ENCODE measurements around the gene GLT6D1.
"Not testable (repeated sequence)": the region's sequence is repeated elsewhere in the genome, so short reads cannot be mapped to it uniquely, and the experiment has no call there.

GLT6D1 gene, protein sequence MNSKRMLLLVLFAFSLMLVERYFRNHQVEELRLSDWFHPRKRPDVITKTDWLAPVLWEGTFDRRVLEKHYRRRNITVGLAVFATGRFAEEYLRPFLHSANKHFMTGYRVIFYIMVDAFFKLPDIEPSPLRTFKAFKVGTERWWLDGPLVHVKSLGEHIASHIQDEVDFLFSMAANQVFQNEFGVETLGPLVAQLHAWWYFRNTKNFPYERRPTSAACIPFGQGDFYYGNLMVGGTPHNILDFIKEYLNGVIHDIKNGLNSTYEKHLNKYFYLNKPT

DNA sequence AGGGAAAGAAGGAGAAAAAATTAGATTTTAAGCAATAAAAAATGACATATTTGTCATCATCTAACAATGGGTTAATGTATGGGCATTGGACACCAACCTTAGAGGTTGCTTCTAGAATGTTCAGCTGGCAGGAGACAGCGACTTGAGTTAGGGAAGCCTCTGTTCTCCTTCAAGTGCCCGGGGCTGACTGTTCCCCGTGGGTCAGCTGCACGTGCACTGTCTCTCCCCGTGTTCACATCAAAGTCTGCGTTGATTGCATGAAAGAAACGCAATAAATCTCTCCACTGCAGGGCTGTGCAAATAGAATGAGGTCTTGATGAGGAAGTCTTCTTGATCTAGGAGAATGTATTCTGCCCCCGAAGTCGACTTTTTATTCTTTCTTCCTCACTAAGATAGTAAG is at the start of gene GLT6D1:
GLT6D1 (minus strand) TSS at position 345 of the 400 bp plus-strand sequence. CDS start 353 bp downstream, outside the sequence.
- no peak for DNase-seq

DNA sequence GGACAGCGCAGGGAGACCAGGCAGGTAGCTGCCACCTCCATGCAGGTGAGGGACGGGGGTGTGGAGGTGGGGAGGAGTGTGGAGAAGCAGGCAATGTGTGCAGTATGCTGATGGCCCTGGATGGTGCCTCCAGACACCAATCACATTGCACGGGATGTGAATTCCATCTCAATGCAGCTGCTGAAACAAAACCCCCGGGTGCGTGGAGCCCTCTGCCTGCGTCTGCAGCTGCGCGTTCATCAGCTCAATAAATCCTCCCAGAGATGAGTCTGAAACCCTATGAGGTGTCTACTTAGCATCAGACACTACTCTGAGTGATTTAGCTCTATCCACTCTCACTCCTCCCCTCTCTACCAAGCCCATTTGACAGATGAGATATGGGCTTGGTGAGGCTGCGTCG is 49.7 kb upstream of the GLT6D1 start:
- DNase-seq, result no peak

DNA sequence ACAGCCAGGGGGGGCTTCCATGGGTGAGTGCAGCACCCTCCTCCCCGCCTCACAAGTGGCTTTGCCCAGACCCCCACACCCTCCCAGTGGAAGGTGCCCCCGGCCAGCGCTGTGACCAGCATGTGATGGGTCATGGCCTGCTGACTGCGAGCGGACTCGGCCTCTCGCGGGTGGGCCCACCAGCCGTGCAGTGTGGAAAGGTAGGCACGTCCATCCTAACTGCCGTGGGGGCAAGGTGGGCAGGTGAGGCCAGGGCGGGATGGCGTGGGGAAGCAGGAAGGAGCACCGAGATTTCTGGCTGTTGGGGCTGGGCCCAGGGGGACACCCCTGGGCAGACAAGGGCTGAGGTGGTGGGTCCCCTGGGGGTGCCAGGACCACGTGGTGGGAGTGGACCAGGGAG is 47.9 kb upstream of the GLT6D1 start:
- DNase-seq, result no peak

DNA sequence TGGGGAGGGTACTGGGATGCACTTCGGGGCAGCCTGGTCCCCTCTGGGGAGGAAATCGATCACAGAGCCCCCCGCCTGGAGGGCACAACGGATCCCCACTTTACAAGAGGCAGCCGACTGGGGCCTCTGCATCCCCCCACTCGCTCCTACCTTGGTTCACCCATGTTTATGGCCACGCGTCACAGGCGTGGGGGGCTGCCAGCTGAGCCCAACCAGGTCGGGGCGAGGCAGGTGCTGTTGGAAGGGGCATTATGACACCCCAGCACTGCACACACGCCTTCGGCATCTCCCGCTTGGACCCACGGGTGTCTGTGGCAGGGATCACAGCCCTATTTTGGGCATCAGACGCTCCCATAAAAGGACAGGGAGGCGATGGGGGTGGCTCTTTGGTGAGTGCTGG is 45.4 kb upstream of the GLT6D1 start:
- no peak for DNase-seq

DNA sequence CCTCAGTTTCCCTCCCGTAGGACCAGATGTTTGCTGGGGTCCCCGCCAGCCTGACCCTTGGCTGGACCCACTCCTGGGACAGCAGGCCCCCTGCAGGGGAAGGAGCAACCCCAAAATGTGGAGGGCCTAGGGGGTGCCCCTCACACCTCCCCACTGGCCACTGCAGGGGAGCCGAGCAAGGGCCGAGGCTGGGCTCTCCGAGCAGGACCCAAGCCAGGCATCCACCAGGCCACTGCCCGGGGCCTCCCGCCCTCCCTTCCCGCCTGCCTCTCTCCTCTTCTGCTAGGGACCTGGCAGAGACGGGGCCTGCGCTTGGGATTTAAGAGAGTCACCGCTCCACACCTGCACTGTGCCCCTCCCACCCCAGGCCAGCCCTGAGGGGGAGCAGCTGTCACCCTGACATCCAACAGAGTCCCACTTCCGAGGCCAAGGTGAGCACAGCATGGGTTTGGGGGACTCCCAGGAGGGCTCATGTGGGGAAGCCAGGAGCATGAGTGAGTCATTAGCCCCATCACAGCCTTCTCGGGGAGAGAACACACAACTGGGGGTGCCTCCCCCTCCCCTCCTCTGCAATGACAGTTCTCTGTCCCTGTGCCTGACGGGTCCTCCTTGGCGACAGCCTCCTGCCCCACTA is 44.2 kb upstream of the GLT6D1 start:
- DNase-seq, result no peak

DNA sequence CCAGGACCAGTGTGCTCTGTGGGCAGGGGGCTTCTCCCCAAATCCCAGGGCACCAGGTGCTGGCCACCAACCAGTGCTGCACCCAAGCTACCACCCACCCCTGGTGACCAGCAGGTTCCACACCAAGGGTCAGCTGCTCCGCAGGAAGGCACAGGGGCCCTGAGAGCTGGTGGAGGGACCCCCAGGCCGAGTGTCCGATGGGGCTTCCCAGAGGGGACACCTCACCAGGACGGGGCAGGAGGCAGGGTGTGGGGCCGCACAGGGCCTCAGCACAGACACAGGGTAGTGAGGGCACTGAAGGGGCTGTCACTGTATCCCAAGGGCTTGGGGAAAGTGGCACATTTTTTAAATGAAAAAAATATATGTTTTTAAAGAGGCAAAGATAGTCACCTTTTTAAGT is 41.8 kb upstream of the GLT6D1 start:
- no peak for DNase-seq

DNA sequence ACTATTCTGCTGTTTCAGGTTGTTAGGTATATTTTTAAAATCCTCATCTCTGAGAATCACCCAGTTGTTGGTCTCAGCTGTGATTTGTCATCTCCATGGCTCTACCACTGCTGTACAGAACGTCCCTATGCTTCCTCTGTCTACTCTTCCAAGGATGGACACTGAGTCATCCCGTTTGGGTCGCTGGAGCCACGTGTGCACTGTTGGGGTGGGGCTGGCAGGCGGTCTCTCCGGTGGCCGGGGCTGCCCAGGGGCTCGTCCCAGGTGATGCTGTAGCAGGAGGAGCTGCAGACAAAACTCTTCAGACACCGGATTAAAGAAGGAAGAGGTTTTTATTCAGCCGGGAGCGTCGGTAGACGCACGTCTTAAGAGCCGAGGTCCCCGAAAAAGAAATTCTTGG is 40.7 kb upstream of the GLT6D1 start:
- no peak for DNase-seq

DNA sequence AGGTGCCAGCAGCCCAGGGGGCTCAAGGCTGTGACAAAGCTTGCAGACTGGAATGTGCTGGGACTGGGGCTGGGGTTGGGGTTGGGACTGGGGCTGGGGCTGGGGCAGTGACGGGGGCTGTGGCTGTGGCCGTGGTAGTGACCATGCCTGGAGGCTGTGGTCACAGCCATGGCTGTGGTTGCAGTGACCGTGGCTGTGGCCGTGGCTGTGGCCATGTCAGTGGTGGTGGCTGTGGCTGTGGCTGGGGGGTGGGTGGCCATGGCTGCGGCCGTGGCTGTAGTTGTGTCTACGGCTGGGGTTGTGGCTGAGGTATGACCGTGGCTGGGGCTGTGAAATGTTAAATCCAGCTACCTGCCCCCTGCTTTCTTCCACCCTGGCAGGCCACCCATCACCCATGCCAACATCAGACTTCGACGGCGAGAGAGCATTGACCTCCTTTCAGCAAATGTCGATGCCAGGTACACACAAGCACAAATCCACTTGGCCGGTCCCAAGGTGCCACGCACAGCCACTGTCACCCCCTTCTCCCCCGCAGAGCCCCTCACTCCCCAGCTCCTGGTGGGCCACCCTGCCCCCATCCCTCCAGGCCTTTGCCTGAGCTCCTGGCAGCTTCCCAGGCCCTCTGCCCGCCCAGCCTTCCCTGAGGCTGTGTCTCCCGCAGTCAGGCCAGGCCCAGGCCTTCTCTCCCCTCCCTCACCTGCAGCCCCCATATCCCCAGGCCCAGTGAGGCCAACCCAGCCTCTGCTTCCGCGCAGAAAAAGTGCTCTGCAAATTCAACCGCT is 39.1 kb upstream of the GLT6D1 start:
- no peak for DNase-seq

DNA sequence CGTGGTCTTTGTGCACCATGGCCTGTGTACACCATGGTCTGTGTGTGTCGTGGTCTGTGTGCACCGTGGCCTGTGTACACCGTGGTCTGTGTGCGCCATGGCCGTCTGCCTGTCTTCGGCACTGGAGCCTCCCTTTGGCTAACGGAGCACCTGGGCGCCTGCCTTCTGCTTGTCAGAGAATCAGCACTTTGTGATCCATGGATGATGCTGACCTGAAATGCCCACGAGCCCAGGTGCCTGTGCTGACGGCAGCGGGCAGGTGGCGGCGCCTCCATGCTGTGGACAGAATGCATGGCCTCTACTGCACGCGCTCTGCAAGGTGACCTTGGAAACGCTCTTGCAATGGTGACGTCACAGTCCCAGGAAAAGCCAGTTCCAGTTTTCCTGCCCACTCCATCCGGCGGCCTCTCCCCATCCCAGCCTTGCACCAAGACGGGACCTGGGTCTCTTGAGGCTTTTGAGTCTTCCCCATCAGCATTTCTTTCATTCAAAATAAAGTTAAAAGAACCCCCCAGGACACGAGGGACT is 38.4 kb upstream of the GLT6D1 start:
- no peak for DNase-seq

DNA sequence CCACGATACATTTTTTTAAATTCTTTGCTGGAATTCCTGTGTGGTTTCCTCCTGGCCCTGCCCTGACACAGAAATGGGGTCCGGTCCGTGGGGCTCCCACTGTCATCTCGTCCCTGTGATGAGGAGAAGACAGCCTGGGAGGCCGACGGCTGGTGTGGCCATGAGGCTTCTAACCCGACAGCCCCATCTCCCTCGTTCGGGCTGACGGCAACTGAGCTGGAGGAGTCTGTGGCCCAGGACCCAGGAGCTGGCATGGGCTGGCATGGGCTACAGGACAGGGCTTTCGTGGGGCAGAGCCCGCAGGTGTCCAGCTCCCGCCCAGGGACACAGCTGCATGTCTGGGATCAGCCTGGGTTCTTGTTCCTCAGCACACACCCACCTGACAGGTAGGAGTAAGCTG is 37.6 kb upstream of the GLT6D1 start:
- no peak for DNase-seq

DNA sequence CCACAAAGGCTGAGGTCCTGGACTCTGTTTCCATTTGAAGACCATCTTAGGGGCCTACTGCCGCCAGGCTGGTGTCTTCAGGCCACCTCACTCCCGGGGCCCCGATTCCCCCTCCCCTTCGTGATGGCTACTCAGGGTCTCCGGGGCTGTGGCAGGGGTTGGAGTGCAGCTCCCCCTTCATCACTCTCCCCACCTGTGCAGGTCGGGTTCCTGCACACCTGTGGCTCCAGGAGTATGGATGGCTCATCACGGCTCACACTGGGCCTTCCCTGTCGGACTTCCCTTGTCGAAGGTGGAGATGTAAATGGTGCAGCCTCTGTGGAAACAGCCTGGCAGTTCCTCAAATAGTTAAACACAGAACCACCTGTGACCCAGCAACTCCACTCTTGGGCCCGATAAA is 35.6 kb upstream of the GLT6D1 start:
- no peak for DNase-seq

DNA sequence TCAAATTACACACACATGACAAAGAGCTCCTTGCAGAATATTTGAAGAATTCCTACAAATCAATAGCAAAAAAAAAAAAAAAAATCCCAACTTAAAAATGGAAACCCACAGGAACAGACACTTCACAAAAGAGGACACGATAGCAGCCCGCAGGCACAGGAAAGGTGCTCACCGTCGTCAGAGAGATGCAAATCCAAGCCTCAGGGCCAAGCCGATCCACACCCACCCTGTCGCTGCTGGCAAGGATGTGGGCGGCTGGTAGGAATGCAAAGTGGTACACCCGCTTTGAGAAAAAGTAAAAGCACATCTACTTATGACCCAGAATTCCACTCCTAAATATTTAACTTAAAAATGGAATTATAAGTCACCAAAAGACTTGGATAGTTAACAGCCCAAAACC is 34.6 kb upstream of the GLT6D1 start:
- no peak for DNase-seq

DNA sequence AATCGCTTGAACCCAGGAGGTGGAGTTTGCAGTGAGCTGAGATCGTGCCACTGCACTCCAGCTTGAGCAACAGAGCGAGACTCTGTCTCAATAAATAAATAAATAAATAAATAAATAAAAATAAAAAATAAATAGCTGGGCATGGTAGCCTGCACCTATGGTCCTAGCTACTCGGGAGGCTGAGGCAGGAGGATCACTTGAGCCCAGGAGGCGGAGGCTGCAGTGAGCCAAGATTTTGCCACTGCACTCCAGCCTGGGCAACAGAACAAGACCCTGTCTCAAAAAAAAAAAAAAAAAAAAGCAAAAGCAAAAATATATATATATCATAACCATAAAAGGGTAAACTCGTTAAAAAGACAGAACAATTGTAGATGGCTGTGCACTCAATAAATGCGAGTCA is 33.4 kb upstream of the GLT6D1 start:
- DNase-seq, result not testable (repeated sequence)

DNA sequence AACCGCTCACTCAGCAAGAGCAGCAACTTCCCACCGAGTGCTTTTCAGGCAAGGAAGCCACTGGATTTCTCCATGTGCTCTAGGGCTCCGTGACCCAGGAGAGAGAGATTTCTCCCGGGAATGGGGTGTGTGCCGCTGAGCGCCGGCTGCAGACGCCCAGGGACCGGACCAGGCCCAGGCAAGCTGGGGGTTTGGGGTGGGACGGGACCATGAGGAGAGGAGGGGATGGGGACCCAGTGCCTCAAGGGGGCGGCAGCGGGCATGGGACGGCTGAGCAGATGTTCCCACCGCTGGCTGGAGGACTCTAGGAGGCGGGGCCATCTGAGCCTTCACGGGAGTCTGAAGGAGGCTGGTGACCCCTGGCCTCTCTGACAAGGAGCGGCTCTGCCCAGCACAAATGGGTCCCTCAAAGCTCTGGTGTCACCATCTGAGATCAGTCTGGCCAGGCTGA is 32.3 kb upstream of the GLT6D1 start:
- no peak for DNase-seq

DNA sequence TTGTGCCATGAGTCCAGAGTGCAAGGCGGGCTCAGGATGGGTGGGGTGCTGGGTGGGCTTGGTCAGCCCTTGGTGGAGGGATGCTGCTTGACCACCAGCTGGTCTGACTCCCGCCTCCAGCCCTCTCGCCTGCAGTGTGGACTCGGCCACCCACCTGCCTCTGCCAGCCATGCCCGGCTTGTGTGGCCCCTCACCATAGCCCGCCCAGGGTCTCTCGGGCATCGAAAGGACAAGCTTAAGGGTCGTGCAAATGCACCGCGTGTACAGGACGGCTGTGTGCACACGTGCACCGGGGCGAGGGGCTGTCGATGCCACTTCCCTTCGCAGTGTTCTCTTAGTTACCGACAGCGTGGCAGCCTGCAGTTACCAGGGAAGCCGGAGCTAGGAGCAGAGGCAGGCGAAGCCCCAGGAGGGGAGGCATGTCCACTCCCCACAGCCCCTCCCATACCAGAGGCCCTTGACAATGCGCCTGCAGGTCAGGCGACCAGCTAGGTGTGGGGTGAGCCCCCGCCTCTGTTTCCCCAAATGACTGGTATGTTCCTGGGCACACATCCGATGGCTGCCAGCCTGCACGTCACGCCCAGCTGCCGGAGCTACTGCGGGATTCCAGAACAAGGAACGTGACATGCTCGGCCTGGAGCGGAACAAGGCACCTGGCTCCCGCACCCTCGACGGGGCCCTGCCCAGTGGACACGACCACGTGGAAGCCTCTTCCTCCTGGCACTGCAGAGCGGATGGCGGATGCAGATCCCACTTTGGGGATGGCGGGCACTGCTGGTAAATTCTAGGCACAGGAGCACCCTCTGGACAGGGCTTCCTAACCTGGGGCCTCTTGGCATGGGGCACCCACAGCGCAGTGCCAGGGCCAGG is 31.6 kb upstream of the GLT6D1 start:
- DNase-seq, result no peak

DNA sequence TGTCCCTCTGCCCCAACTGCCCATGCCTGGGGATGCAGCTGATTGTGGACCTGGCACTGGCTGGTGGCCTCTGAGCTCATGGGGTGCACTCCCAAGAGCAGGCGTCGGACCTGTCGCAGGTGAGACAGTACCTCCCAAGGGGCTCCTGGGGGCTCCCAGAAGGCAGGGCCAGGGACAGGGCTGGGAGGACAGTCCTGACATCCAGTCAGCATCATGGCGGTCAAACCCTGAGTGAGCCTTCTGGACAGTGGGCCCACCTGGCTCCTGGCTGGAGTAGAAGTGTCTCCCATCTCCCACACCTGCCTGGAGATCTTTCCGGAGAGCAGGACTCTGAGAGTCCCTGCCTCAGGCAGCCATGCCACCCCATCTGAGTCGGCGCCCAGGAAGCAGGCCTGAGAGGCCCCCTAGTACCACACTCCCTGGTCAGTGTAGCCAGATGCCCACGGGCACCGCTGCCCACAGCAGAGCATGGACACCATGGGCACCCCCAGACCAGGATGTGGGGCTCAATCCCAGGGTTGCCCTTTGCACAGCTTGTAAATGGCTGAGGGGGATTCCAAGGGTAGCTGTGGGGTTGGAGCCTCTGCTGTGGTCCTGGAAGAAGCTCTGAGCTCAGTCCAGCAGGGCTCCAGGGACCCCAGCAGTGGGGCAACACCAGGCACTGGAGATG is 30.4 kb upstream of the GLT6D1 start:
- DNase-seq, result no peak

DNA sequence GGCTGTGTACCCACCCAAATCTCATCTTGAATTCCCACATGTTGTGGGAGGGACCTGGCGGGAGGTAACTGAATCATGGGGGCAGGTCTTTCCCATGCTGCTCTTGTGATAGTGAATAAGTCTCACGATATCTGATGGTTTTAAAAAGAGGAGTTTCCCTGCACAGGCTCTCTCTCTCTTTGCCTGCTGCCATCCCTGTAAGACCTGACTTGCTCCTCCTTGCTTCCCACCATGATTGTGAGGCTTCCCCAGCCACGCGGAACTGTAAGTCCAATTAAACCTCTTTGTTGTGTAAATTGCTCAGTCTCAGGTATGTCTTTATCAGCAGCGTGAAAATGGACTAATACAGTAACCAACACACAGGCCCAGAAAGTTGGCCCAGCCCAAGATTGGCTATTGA is 29.7 kb upstream of the GLT6D1 start:
- DNase-seq, result not testable (repeated sequence)

DNA sequence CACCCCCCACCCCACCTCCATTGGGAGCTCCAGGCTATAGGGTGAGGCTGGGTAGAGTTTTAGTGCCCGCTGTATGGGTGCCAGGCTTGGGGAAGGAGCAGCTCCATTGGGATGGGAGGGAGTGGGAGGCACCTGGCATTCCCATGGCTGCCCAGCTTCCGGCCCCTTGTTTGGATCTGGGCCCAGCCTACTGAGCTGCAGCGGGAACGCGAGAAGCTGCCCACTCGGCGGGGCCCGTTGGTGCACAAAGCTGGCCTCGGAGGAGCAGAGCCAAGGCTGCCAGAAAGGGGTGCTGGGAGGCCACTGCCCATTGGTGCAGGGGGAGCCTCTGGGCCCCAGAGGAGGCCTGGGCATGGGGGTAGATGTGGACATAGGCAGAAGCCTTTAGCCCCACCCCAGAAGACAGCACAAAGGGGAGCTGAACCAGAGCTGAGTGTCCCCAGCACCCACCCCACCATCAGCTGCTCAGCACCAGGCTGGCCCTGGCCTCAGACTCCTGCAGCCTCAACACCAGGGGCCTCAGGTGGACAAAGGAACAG is 28.2 kb upstream of the GLT6D1 start:
- no peak for DNase-seq

DNA sequence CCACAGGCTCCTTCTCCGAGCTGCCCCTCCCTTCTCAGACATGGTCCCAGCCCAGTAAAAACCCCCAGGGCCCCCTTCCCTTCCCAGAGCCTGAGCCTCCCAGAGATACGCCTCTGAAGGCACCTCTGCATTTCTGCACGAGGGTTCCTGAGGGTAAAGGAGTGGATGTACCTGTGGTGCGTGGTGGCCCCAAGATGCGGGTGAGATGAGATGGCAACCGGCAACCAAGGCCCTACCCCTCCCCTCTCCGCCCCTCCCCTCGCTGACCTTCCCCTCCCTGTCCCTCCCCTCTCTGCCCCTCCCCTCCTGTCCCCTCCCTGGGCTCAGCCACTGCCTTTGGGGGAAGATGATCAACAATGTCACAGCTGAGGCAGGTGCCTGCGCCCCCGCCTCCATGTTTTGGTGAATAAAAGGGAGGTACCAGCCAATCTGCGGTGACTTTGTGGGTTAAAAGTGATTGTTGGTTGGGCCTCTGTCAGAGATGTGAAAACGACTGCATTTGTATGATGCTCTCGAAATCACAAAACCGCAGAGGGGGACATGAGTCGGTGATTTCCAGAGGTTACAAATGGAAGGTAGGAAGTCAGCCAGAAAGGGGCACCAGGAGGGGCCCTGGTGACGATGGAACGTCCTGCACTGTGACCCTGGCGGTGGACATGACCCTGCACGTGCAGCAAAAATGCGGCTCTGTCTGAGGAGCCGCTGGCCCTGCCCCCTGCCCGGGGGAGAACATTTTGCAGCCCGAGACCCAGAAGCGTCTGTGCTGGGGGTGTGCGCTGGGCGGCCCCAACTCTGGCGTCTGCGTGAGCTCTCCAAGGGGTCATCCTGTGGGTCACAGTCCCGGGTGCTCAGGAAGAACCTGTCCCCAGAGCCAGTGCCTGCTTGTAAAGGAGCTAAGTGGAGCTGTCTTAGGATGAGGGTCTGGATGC is 27.5 kb upstream of the GLT6D1 start:
- no peak for DNase-seq

DNA sequence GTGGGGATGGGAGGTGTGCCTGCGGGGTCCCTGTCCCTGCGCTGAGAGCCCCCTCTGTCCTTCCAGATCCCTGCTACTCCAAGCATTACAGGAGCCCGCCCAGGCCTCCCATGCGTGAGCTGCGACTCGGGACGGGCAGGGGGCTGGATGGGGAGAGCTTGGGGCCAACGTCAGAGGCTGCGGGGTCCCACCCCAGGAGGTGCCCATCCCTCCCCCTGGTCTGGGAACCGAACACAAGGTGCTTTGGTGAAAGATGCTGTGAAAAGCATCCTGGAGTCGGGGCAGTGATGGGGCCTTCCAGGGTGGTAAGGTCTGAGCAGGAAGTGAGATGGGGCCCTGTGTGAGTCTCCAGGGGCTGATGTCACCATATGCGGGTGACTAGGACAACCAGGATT is 26.5 kb upstream of the GLT6D1 start:
- no peak for DNase-seq

Measured in CD4-positive, alpha-beta T cell treated with Interleukin-10 for 1 hour (primary cell).